GM19468 (cell line): Measurements from ENCODE around the gene RAET1L.
"Not testable (repeated sequence)": the region's sequence is repeated elsewhere in the genome, so short reads cannot be mapped to it uniquely, and the experiment has no call there.

Experiments used
- ATAC-seq: cut with Tn5 transposase; IDR thresholded peaks from one replicate; pipeline ENCODE4 v1.9.1; 2021; ENCODE audit warnings: mild to moderate bottlenecking, moderate library complexity, moderate number of reproducible peaks; ENCODE audit not compliant: unreplicated experiment; ENCODE audit errors: extremely low read depth

The RAET1L gene

DNA sequence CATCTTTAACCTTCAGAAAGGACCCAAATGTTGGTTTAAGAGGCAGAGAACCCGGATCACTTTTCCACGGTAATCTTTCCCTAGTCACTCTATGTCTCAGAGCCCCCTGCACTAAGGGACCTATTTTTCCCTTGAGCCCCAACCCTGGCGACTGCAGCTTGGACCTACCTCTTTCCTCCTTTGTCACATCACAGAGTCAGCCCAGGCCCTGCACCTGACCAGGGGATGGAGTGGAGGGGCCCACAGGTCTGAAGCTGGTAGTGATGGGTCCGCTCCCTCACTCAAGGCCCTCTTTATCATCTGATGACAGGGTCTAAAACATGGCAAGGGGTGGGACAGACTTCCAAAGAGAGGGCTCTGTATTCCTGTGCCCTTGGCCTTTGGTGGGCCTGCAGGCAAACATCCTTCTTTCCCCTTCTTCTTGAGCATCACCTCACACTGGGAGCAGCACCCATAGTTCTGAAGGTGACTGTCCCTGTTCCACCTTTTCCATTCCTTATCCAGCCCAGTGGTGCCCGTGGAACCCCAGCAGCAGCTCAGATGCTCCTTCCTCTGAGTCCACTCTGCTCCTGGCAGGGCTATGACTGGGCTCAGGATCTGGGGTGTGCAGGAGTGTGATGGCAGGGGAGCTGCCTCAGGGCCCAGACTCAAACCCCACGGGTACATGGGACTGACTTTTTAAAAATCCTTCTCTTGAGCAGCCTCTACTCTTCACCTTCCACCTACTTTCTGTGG lies 6.3 kb downstream of the RAET1L start:
- no peak for ATAC-seq

- ATAC-seq: not testable (repeated sequence)
These were observed 8.2 kb downstream of the RAET1L start for GRCh38 chr6:150017186-150017521.

GRCh38 chr6:150016324-150017185 lies 8.8 kb downstream of the RAET1L start:
- ATAC-seq: no peak

DNA sequence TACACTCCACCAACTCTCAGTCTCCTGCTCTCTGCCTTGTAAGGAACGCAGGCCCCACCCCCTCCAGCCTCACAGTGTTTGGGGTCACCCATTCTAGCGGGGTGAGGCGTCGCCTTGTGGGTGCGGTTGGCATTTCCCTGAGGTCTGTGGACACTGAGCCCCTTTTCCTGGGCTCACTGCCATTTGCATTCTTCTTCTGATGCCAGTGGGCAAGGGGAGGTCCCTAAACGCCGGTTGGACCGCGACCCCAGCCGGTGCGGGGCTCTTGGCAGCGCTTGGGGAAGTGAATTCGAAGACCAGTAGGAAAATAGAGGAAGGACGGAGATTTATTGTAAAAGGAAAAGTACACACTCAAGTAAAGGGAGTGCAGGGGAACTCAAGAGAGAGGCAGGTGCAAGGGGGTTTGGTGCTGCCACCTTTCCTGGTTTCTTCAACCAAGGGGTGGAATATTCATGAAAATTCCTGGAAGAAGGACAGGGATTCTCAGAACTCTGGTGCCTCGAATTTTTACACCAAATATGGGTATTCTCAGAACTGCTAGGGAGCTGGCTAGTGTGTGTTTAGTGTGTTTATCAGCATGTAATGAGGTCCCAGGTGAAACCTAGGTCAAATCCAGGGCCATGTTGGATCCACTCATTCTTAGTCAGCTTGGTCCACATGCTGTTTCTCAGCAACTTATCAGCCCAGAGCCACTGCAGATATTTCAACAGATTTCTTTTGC lies 9.9 kb downstream of the RAET1L start:
- not testable (repeated sequence) for ATAC-seq

DNA sequence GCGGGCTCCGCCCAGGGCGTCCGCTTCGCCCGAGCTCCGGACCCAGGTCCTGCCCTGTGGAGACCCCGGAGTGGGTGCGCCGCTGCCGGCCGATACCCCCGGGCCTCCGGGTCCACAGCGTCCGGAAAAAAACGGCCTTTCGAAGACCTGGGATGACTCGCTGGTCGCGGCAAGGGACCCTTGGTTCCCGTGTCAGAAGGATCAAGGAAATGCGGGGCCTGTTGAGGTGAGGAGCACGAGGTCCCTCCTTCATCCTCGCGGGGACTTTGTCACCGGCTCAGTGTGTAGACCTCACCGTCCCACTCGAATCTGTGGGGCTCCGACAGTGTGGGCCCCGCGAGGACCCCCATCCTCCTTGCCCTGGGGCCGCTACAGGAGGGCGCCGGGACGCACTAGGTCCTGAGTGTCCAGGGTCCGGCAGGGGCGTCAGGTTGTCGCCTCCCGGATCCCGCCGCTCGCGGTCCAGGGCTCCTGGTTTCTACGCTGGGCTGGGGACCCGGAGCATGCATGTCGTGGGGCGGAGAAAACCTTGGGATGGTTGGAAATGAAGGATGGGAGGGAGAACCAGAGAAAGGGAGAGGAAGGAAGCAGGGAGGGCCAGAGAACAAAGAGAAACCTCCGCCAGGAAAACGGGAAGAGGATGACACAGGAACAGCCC lies 10.6 kb downstream of the RAET1L start:
- not testable (repeated sequence) for ATAC-seq

DNA sequence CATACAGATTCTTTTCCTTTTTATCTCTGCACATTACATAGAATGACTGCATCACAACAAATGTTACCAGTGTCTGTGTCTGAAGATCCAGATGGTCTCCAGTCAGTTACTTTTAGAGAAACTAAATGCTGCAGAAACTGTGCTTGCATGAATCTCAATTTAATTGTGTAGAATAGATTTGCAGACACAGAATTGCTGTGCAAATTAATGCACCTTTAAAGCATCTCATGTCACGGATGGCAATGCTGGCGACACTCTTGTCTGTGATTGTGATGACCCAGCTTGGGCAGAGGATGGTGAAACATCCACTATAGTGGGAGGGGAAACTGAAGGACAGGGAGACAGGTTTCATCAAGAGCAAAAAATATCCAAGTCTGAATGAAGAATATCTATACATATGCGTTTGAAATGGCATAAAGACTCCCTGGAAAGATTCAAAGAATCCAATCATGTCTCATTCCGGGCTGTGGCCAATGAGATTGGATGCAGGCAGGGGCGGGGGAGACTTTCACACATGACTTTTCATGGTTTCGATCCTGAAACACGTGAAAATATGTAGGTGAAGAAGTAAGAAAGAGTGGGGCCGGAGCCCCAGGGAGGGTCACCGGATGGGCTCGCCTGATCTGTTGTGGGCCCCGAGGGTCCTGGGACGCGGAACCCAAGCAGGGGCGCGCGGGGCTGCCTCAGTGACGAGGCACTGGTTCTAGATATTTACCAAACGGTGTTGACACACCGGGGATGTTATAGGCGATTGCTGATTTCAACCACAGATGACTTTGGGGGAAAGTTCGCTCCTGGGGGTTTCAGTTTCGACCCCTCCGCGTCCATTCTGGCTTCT lies 11.3 kb downstream of the RAET1L start:
- not testable (repeated sequence) for ATAC-seq

DNA sequence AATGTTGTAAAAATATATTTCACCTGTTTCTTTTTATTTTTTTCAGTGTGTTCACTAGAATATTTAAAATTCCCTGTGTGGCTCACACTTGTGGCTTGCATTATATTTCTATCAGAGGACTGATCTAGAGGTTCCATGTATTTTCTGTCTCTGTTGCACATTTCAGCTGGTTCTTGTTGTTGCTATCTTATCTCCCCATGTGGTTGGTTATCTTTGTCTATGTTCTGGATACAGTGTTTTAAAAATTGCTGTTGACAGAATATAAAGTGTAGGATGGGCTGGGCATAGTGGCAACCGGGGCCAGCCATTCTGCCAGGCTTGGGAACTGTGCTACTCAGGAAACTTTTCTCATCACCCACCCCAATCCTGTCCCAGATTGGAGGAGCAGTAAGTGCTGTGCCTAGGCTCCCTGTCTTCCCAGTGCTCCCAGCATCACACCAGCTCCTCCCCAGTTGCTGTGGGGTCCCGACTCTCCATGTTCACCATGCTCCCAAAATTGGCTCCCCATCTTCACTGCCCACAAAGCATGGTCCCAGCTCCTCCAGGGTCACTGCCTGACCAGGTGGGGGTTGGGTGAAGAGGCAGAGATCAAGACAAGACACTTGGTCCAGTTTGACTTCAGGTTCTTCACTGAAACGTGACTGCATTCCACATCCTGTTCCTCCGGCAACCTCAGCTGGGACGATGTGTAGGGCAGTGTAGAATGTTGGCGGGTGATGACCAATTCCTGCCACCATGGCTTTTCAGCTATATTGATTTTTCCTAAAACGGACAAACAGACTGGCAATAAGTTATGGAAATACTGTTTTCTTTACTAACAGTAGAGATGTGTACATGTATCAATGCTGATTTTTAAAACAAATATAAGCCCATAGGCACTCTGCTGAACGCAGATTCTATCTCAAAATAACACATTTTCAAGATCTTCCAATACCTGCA lies 12.2 kb downstream of the RAET1L start:
- ATAC-seq: not testable (repeated sequence)

DNA sequence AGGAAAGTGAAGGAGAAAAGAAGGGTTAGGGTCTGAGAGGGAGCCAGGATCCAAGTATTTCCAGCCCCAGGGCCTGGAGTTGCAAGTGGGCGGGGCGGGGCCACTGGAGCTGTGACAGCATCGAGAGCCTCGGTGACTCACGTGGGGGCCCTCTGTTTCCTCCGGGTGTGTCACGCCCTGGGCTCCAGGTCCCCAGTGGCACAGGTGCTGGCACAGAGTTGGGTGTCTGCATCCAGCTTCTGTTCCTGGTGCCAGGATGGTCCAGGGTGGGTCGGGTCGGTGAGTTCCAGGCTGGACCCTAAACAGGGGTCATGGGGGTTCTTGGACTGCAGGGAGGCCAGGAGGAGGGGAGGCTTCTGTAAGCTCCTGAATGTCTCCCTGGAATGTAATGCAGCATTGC lies 16.7 kb downstream of the RAET1L start:
- ATAC-seq: no peak

GRCh38 chr6:150006961-150007464 lies 18.3 kb downstream of the RAET1L start:
- ATAC-seq: no peak

DNA sequence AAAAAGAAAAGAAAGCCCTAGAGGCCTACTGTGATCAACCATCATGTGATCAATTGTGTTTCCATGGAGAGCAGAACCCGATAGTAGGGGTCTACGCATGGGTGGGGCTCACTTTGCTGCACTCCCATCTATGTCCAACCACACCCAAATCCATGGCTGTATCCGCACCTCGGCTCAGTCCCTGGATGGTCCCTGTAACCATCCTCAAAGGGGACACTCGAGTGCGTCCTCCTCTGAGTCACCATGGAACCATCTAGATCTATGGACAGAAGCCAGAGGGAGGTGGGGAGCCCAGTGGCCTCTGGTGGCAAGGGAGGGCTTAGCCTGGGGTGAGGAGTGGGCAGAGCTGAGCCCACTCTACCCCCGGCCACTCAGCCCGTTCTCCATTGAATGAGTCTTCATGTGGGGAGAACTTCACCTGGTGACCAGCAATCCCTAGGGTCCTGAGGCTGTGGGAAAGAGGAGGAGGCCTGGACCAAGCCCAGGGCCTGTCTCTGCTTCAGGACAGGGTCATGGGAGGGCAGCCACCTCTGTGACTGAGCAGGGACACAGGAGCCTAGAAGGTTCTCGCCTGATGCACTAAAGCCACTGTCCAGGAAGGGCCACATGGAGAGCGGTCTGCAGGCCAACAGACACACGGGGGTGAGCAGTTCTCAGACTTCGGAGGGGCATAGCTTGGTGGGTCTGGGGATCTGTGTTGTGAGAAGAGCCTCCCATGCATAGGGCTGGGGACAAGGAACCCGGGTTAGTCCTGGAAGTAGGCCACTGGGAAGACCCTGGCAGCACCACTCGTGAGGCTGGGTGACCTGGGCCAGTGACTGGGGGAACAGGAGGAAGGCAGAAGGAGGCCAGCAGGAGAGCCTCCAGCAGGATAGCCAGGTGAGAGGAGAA lies 19.3 kb downstream of the RAET1L start:
- ATAC-seq: no peak

GRCh38 chr6:150004783-150005717 lies 20.3 kb downstream of the RAET1L start:
- ATAC-seq: no peak

DNA sequence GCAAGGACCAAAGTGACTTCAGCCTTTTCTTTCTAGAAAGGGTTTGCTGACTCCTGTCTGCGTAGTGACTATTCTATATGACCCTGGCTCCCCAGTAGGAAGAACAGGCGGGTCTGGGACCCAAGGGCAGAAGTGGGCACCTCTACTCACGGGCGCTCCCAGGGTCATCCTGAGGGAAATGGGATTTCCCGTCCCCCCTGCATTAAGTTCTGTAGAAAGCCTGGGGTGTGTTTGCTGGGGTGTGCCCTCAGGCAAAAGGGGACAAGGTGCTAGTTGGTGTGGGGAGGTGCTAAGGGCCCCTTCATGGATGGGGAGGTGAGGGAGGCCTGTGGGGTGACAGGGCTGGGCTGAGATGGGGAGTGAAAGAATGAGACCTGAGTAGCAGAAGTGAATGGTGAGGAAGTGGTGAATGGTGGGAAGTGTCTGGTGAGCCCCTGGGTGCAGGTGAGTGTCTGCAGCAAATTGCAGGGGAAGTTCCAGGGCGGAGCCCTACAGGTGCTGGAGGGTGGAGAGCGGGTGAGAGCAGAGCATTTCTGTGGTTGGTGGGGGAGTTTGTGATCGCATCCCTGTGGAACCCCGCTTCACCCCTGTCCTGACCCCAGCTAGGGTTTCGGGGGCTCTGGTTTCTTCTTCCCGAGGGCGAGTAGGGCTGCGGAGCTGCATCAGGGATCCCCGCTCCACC lies 21.1 kb downstream of the RAET1L start:
- ATAC-seq: no peak

DNA sequence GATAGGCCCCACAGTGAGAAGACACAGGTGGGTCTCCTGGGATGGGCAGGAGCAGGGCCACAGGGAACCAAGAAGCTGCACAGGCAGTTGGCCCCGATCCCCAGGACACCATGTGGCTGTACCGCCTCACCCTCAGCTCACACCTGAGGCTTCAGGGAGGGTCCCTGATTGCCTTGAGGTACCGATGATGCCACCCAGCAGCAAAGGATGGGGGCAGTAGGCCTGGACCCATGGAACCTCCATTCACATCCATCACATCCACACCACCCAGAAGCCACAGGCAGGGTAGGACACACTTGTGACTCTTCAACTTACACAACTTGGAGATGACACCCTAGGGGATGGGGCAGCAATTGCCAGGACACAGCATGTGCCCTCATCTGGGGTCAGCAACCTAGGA lies 21.7 kb downstream of the RAET1L start:
- ATAC-seq: not testable (repeated sequence)

- ATAC-seq: no peak
These were observed 22.6 kb downstream of the RAET1L start for GRCh38 chr6:150002710-150003109.

- ATAC-seq: no peak
These were observed 23.9 kb downstream of the RAET1L start for GRCh38 chr6:150001295-150002008.
